ENCODE data around the gene INPP5D. TPM values are rescaled to one million over a fixed set of nuclear protein-coding genes. Genes with fewer than 3 reads are reported as not detected.
A peak's percentile ranks its signal among the peaks of the same experiment; 100 is the strongest.

Gene INPP5D
- total and polyA plus RNA-seq, 2 of the 13 experiments (the other 11 are each of a cell fraction or from before 2014, with no cell fraction given), result 16.7 to 18.0 TPM

- TF ChIP-seq NFYC (CRISPR knock-in tag; IDR thresholded peaks at IDR 0.05) (no peak), POLR2G (IDR thresholded peaks at IDR 0.05; ENCODE audit: low read depth, low read length) (0 out of 2 replicates have a peak, but pooled peaks have one; percentile 22), NCOA1 (CRISPR knock-in tag; IDR thresholded peaks at IDR 0.05) (no peak; the same call in 1 of the 2 replicates), ZNF264 (CRISPR knock-in tag; IDR thresholded peaks at IDR 0.05) (no peak), FOXJ3 (CRISPR knock-in tag; IDR thresholded peaks at IDR 0.05; ENCODE audit: borderline replicate concordance) (no peak), REST (IDR thresholded peaks at IDR 0.05; ENCODE audit: borderline replicate concordance in 1 of 2, low read depth in 1 of 2, low read length in 2 of 2) (no peak), TAF1 (CRISPR knock-in tag; IDR thresholded peaks at IDR 0.05) (peak; percentile 48; the same call in 1 of the 2 replicates), KLF9 (CRISPR knock-in tag; IDR thresholded peaks at IDR 0.05; ENCODE audit: low read depth) (no peak), SETDB1 (CRISPR knock-in tag; IDR thresholded peaks at IDR 0.05; ENCODE audit: borderline replicate concordance) (no peak), TFDP1 (CRISPR knock-in tag; IDR thresholded peaks at IDR 0.05; ENCODE audit: borderline replicate concordance) (no peak), POGZ (CRISPR knock-in tag; IDR thresholded peaks at IDR 0.05) (no peak), PITX1 (CRISPR knock-in tag; IDR thresholded peaks at IDR 0.05) (peak; percentile 10; the same call in 1 of the 2 replicates), ZNF547 (CRISPR knock-in tag; IDR thresholded peaks at IDR 0.05) (no peak)
- TF ChIP-seq, protein P1, sequence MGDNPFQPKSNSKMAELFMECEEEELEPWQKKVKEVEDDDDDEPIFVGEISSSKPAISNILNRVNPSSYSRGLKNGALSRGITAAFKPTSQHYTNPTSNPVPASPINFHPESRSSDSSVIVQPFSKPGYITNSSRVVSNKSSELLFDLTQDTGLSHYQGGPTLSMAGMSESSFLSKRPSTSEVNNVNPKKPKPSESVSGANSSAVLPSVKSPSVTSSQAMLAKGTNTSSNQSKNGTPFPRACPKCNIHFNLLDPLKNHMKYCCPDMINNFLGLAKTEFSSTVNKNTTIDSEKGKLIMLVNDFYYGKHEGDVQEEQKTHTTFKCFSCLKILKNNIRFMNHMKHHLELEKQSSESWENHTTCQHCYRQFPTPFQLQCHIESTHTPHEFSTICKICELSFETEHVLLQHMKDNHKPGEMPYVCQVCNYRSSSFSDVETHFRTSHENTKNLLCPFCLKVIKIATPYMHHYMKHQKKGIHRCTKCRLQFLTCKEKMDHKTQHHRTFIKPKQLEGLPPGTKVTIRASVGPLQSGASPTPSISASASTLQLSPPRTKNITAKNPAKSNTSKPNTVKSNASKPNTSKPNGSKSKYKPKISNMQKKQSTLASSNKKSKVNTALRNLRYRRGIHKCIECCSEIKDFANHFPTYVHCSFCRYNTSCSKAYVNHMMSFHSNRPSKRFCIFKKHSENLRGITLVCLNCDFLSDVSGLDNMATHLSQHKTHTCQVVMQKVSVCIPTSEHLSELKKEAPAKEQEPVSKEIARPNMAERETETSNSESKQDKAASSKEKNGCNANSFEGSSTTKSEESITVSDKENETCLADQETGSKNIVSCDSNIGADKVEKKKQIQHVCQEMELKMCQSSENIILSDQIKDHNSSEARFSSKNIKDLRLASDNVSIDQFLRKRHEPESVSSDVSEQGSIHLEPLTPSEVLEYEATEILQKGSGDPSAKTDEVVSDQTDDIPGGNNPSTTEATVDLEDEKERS (CRISPR knock-in tag; IDR thresholded peaks at IDR 0.05), result no peak
- TF ChIP-seq, protein P2, sequence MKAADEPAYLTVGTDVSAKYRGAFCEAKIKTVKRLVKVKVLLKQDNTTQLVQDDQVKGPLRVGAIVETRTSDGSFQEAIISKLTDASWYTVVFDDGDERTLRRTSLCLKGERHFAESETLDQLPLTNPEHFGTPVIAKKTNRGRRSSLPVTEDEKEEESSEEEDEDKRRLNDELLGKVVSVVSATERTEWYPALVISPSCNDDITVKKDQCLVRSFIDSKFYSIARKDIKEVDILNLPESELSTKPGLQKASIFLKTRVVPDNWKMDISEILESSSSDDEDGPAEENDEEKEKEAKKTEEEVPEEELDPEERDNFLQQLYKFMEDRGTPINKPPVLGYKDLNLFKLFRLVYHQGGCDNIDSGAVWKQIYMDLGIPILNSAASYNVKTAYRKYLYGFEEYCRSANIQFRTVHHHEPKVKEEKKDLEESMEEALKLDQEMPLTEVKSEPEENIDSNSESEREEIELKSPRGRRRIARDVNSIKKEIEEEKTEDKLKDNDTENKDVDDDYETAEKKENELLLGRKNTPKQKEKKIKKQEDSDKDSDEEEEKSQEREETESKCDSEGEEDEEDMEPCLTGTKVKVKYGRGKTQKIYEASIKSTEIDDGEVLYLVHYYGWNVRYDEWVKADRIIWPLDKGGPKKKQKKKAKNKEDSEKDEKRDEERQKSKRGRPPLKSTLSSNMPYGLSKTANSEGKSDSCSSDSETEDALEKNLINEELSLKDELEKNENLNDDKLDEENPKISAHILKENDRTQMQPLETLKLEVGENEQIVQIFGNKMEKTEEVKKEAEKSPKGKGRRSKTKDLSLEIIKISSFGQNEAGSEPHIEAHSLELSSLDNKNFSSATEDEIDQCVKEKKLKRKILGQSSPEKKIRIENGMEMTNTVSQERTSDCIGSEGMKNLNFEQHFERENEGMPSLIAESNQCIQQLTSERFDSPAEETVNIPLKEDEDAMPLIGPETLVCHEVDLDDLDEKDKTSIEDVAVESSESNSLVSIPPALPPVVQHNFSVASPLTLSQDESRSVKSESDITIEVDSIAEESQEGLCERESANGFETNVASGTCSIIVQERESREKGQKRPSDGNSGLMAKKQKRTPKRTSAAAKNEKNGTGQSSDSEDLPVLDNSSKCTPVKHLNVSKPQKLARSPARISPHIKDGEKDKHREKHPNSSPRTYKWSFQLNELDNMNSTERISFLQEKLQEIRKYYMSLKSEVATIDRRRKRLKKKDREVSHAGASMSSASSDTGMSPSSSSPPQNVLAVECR (CRISPR knock-in tag; IDR thresholded peaks at IDR 0.05; ENCODE audit: borderline replicate concordance), result peak; percentile 61
- TF ChIP-seq, protein P3, sequence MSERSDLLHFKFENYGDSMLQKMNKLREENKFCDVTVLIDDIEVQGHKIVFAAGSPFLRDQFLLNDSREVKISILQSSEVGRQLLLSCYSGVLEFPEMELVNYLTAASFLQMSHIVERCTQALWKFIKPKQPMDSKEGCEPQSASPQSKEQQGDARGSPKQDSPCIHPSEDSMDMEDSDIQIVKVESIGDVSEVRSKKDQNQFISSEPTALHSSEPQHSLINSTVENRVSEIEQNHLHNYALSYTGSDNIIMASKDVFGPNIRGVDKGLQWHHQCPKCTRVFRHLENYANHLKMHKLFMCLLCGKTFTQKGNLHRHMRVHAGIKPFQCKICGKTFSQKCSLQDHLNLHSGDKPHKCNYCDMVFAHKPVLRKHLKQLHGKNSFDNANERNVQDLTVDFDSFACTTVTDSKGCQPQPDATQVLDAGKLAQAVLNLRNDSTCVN (CRISPR knock-in tag; IDR thresholded peaks at IDR 0.05; ENCODE audit: borderline replicate concordance), result no peak
Measured at GRCh38 chr2:233060501-233060979, 398 bp downstream of the INPP5D start (continued).
